WTC11 (cell line): ENCODE results near the gene ARHGAP15. TPM values are rescaled to one million over a fixed set of nuclear protein-coding genes. Genes with fewer than 3 reads are reported as not detected.

ENCODE experiments used
- ATAC-seq: fragments of 200-7000 bp; cut with Tn5 transposase; 2 replicates; pipeline ENCODE4 v1.10.0; 2021; ENCODE audit warnings: mild to moderate bottlenecking, moderate library complexity
- CTCF ChIA-PET: fragments of 300-600 bp; sonication (Branson Sonifier 250); formaldehyde crosslinking; loops from one replicate; lab custom pipeline; 2021; ENCODE audit warnings: antibody characterized with exemption; lab: Charles Lee
- POLR2A ChIA-PET: fragments of 350-600 bp; sonication (Branson Sonifier 250); formaldehyde crosslinking; loops from one replicate; lab custom pipeline; 2021; ENCODE audit warnings: antibody characterized with exemption; lab: Charles Lee
- DNase-seq: peaks from one replicate; pipeline ENCODE4 v3.0.0; 2021; ENCODE audit warnings: low spot score
- H3K27ac Mint-ChIP-seq: 2 replicates; pipeline ENCODE4 v1.8.0; 2021; ENCODE audit warnings: mixed read lengths
- H3K27me3 Mint-ChIP-seq: 2 replicates; pipeline ENCODE4 v1.8.0; 2021; ENCODE audit warnings: low read depth, mild to moderate bottlenecking, moderate library complexity, mixed read lengths
- H3K36me3 Mint-ChIP-seq: 2 replicates; pipeline ENCODE4 v1.8.0; 2021; ENCODE audit warnings: mixed read lengths
- H3K4me1 Mint-ChIP-seq: 2 replicates; pipeline ENCODE4 v1.8.0; 2022; ENCODE audit warnings: mixed read lengths
- H3K4me3 Mint-ChIP-seq: 2 replicates; pipeline ENCODE4 v1.8.0; 2021; ENCODE audit warnings: mild to moderate bottlenecking, moderate library complexity, mixed read lengths
- H3K9me3 Mint-ChIP-seq: 2 replicates; pipeline ENCODE4 v1.8.0; 2021; ENCODE audit warnings: mixed read lengths
- CREB1 ChIP-seq: sonication (generic); formaldehyde crosslinking; IDR thresholded peaks from 2 replicates; pipeline ENCODE4 v1.8.0; 2023; ENCODE audit warnings: mild to moderate bottlenecking, missing genetic modification reagents
- ELF4 ChIP-seq: sonication (generic); formaldehyde crosslinking; IDR thresholded peaks from 2 replicates; pipeline ENCODE4 v1.8.1; 2022; ENCODE audit warnings: low read depth, mild to moderate bottlenecking, moderate library complexity, missing genetic modification reagents
- ESRRA ChIP-seq: sonication (generic); formaldehyde crosslinking; IDR thresholded peaks from 2 replicates; pipeline ENCODE4 v1.8.1; 2022; ENCODE audit warnings: mild to moderate bottlenecking, missing genetic modification reagents, borderline replicate concordance
- ETV6 ChIP-seq: sonication (generic); formaldehyde crosslinking; IDR thresholded peaks from 2 replicates; pipeline ENCODE4 v1.8.1; 2022; ENCODE audit warnings: mild to moderate bottlenecking, missing genetic modification reagents
- FOXK1 ChIP-seq: sonication (generic); formaldehyde crosslinking; IDR thresholded peaks from 2 replicates; pipeline ENCODE4 v1.8.0; 2022; ENCODE audit warnings: mild to moderate bottlenecking, moderate library complexity, missing genetic modification reagents
- FOXP1 ChIP-seq: sonication (generic); formaldehyde crosslinking; IDR thresholded peaks from 2 replicates; pipeline ENCODE4 v1.8.0; 2022; ENCODE audit warnings: missing genetic modification reagents, mild to moderate bottlenecking, moderate library complexity, borderline replicate concordance
- KAT7 ChIP-seq: sonication (generic); formaldehyde crosslinking; IDR thresholded peaks from 2 replicates; pipeline ENCODE4 v1.8.1; 2023; ENCODE audit warnings: missing genetic modification reagents, mild to moderate bottlenecking, borderline replicate concordance
- MAX ChIP-seq: sonication (generic); formaldehyde crosslinking; IDR thresholded peaks from 2 replicates; pipeline ENCODE4 v1.8.0; 2022; ENCODE audit warnings: mild to moderate bottlenecking, missing genetic modification reagents
- NFATC4 ChIP-seq: fragments of 250-450 bp; sonication (Bioruptor Pico); IDR thresholded peaks from 2 replicates; pipeline ENCODE4 v1.9.0; 2021; ENCODE audit warnings: mild to moderate bottlenecking
- SP1 ChIP-seq: sonication (generic); formaldehyde crosslinking; conservative IDR thresholded peaks from 2 replicates; pipeline ENCODE4 v1.8.1; 2022; ENCODE audit warnings: missing genetic modification reagents
- STAT6 ChIP-seq: sonication (generic); formaldehyde crosslinking; conservative IDR thresholded peaks from 2 replicates; pipeline ENCODE4 v1.8.1; 2023; ENCODE audit warnings: mild to moderate bottlenecking, low read depth, missing genetic modification reagents, moderate library complexity
- ZNF121 ChIP-seq: sonication (generic); formaldehyde crosslinking; IDR thresholded peaks from 2 replicates; pipeline ENCODE4 v1.8.0; 2023; ENCODE audit warnings: missing genetic modification reagents
- ZNF263 ChIP-seq: sonication (generic); formaldehyde crosslinking; IDR thresholded peaks from 2 replicates; pipeline ENCODE4 v1.8.1; 2022; ENCODE audit warnings: low read depth, mild to moderate bottlenecking, moderate library complexity, missing genetic modification reagents
- ZNF423 ChIP-seq: fragments of 250-450 bp; sonication (Bioruptor Pico); IDR thresholded peaks from 2 replicates; pipeline ENCODE4 v2.1.2; 2022; ENCODE audit warnings: mild to moderate bottlenecking, moderate library complexity
- ZSCAN18 ChIP-seq: fragments of 250-450 bp; sonication (Bioruptor Pico); IDR thresholded peaks from 2 replicates; pipeline ENCODE4 v2.1.2; 2022; ENCODE audit warnings: mild to moderate bottlenecking, moderate library complexity
- total RNA-seq: library from RNA; stranded (reverse); gene quantifications from 3 replicates; pipeline ENCODE4 v1.2.3, GENCODE V29; 2021
- TF ChIP-seq, protein P1 (sequence below): sonication (generic); formaldehyde crosslinking; IDR thresholded peaks from 2 replicates; pipeline ENCODE4 v1.8.1; 2023; ENCODE audit warnings: mild to moderate bottlenecking, moderate library complexity, missing genetic modification reagents
- TF ChIP-seq, protein P2 (sequence below): sonication (generic); formaldehyde crosslinking; IDR thresholded peaks from 2 replicates; pipeline ENCODE4 v1.8.1; 2022; ENCODE audit warnings: mild to moderate bottlenecking, moderate library complexity, missing genetic modification reagents
- TF ChIP-seq, protein P3 (sequence below): fragments of 200-600 bp; IDR thresholded peaks from 2 replicates; pipeline ENCODE4 v1.8.0; 2022; ENCODE audit warnings: antibody characterized with exemption
- TF ChIP-seq, protein P4 (sequence below): sonication (generic); formaldehyde crosslinking; IDR thresholded peaks from 2 replicates; pipeline ENCODE4 v1.8.1; 2022; ENCODE audit warnings: mild to moderate bottlenecking, missing genetic modification reagents, moderate library complexity, borderline replicate concordance

ARHGAP15 gene
- total RNA-seq, 1 experiment from 2014 or later: 0.28 TPM

- peaks cover 70% of the 10 kb centered on the region for H3K27me3 Mint-ChIP-seq
- H3K36me3 Mint-ChIP-seq: no peaks in the 10 kb centered on the region
- DNase-seq: no peak
- ChIA-PET CTCF (interaction anchor here (0.8 to 1.2 kb wide), 2 partner anchors 32 to 968 kb away, joined by 3 to 4 read pairs; no protein-coding TSS in a partner anchor), POLR2A (no interaction called here)
- H3K9me3 Mint-ChIP-seq: no peaks in the 10 kb centered on the region
- no peak for ATAC-seq
- no peak overlapping the region for H3K27ac Mint-ChIP-seq
- no peak for TF ChIP-seq ESRRA
- H3K4me1 Mint-ChIP-seq: peaks cover 23% of the 10 kb centered on the region
- no peak overlapping the region for H3K4me3 Mint-ChIP-seq
These were observed 352.0 kb downstream of the ARHGAP15 start for GRCh38 chr2:143481237-143481623.

GRCh38 chr2:143481733-143482132 lies 352.5 kb downstream of the ARHGAP15 start:
- ChIA-PET POLR2A (interaction anchor here (0.5 kb wide), 2 partner anchors 426 to 843 kb away, joined by 5 to 6 read pairs; no protein-coding TSS in a partner anchor), CTCF (interaction anchor here (0.8 to 1.2 kb wide), 2 partner anchors 31 to 967 kb away, joined by 3 to 4 read pairs; no protein-coding TSS in a partner anchor)
- H3K4me3 Mint-ChIP-seq: no peak overlapping the region
- no peaks in the 10 kb centered on the region for H3K9me3 Mint-ChIP-seq
- TF ChIP-seq ZSCAN18 (CRISPR knock-in tag): no peak
- TF ChIP-seq ETV6 (CRISPR knock-in tag): no peak
- TF ChIP-seq, protein P1, sequence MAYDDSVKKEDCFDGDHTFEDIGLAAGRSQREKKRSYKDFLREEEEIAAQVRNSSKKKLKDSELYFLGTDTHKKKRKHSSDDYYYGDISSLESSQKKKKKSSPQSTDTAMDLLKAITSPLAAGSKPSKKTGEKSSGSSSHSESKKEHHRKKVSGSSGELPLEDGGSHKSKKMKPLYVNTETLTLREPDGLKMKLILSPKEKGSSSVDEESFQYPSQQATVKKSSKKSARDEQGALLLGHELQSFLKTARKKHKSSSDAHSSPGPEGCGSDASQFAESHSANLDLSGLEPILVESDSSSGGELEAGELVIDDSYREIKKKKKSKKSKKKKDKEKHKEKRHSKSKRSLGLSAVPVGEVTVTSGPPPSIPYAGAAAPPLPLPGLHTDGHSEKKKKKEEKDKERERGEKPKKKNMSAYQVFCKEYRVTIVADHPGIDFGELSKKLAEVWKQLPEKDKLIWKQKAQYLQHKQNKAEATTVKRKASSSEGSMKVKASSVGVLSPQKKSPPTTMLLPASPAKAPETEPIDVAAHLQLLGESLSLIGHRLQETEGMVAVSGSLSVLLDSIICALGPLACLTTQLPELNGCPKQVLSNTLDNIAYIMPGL (CRISPR knock-in tag): no peak
- no peak for TF ChIP-seq STAT6 (CRISPR knock-in tag)
- no peak for TF ChIP-seq MAX (CRISPR knock-in tag)
- TF ChIP-seq NFATC4 (CRISPR knock-in tag): no peak
- TF ChIP-seq, protein P2, sequence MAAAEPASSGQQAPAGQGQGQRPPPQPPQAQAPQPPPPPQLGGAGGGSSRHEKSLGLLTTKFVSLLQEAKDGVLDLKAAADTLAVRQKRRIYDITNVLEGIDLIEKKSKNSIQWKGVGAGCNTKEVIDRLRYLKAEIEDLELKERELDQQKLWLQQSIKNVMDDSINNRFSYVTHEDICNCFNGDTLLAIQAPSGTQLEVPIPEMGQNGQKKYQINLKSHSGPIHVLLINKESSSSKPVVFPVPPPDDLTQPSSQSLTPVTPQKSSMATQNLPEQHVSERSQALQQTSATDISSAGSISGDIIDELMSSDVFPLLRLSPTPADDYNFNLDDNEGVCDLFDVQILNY: no peak
- TF ChIP-seq KAT7: no peak
- no peak for TF ChIP-seq ZNF423 (CRISPR knock-in tag)
- TF ChIP-seq, protein P3, sequence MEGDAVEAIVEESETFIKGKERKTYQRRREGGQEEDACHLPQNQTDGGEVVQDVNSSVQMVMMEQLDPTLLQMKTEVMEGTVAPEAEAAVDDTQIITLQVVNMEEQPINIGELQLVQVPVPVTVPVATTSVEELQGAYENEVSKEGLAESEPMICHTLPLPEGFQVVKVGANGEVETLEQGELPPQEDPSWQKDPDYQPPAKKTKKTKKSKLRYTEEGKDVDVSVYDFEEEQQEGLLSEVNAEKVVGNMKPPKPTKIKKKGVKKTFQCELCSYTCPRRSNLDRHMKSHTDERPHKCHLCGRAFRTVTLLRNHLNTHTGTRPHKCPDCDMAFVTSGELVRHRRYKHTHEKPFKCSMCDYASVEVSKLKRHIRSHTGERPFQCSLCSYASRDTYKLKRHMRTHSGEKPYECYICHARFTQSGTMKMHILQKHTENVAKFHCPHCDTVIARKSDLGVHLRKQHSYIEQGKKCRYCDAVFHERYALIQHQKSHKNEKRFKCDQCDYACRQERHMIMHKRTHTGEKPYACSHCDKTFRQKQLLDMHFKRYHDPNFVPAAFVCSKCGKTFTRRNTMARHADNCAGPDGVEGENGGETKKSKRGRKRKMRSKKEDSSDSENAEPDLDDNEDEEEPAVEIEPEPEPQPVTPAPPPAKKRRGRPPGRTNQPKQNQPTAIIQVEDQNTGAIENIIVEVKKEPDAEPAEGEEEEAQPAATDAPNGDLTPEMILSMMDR: no peak
- no peak for TF ChIP-seq ZNF121
- no peak for TF ChIP-seq FOXP1 (CRISPR knock-in tag)
- no peak for TF ChIP-seq ZNF263
- no peak for TF ChIP-seq ELF4 (CRISPR knock-in tag)
- TF ChIP-seq SP1 (CRISPR knock-in tag): no peak
- TF ChIP-seq CREB1 (CRISPR knock-in tag): no peak
- TF ChIP-seq, protein P4, sequence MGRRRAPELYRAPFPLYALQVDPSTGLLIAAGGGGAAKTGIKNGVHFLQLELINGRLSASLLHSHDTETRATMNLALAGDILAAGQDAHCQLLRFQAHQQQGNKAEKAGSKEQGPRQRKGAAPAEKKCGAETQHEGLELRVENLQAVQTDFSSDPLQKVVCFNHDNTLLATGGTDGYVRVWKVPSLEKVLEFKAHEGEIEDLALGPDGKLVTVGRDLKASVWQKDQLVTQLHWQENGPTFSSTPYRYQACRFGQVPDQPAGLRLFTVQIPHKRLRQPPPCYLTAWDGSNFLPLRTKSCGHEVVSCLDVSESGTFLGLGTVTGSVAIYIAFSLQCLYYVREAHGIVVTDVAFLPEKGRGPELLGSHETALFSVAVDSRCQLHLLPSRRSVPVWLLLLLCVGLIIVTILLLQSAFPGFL (CRISPR knock-in tag): no peak
- TF ChIP-seq FOXK1: no peak
- DNase-seq (no peak), ATAC-seq (peak; percentile 95)
- H3K36me3 Mint-ChIP-seq: no peaks in the 10 kb centered on the region
- H3K27me3 Mint-ChIP-seq: peaks cover 72% of the 10 kb centered on the region
- H3K4me1 Mint-ChIP-seq: peaks cover 23% of the 10 kb centered on the region
- H3K27ac Mint-ChIP-seq: no peak overlapping the region
